ENCODE measurements around the gene KY.

DNA sequence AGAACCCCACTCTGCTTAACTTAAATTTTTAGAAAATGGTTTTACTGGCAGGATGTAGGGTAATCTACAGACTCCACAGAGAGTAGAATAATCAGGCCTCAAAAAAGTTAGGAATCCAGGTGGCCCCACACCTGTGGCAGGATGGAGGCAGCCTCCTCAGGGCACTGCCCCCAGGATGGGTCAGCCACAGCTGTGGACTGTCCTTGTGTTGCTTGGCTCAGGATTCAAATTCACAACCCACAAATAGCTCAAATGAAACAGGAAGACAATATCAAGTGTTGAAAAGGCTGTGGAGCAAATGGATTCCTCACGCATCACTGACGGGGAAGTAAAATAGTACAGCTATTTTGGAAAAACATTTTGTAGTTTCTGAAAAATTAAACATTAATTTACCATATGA is 36.8 kb upstream of the KY start:
- TF ChIP-seq, protein P1, sequence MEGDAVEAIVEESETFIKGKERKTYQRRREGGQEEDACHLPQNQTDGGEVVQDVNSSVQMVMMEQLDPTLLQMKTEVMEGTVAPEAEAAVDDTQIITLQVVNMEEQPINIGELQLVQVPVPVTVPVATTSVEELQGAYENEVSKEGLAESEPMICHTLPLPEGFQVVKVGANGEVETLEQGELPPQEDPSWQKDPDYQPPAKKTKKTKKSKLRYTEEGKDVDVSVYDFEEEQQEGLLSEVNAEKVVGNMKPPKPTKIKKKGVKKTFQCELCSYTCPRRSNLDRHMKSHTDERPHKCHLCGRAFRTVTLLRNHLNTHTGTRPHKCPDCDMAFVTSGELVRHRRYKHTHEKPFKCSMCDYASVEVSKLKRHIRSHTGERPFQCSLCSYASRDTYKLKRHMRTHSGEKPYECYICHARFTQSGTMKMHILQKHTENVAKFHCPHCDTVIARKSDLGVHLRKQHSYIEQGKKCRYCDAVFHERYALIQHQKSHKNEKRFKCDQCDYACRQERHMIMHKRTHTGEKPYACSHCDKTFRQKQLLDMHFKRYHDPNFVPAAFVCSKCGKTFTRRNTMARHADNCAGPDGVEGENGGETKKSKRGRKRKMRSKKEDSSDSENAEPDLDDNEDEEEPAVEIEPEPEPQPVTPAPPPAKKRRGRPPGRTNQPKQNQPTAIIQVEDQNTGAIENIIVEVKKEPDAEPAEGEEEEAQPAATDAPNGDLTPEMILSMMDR (IDR thresholded peaks at IDR 0.05), result no peak
- no peak for TF ChIP-seq EZH2 (IDR thresholded peaks at IDR 0.05; ENCODE audit: borderline replicate concordance, insufficient read depth, low read depth, low read length, poor library complexity, severe bottlenecking)

Data from B cell (primary cell).